ENCODE data around the gene TET2.

GRCh38 chr4:105281124-105281415 lies 134.4 kb downstream of the TET2 start:
- TF ChIP-seq CTCF (IDR thresholded peaks at IDR 0.05) (no peak), POLR2A (IDR thresholded peaks at IDR 0.05) (no peak)
